Liver (tissue), 9 donors: ENCODE measurements around the gene FAM83B. TPM values are rescaled to one million over a fixed set of nuclear protein-coding genes. Genes with fewer than 3 reads are reported as not detected.

Experiments
- DNase-seq: peaks from one replicate; pipeline ENCODE4 v3.0.0-alpha.2; 2017; ENCODE audit warnings: low spot score
- H3K27ac ChIP-seq, 2 donors: one replicate each; pipeline ENCODE4 v1.7.0; 2013; ENCODE audit warnings: inconsistent platforms in 2 of 2, low read length in 2 of 2, control low read depth in 1 of 2, low read depth in 1 of 2, mild to moderate bottlenecking in 1 of 2
- H3K27me3 ChIP-seq, 4 donors: one replicate each; pipeline versions ENCODE4 v1.6.1 to v1.7.0; 2013; ENCODE audit warnings: low read length in 3 of 4, inconsistent platforms in 1 of 4, mild to moderate bottlenecking in 1 of 4, moderate library complexity in 1 of 4; ENCODE audit not compliant: control insufficient read depth in 4 of 4, insufficient read depth in 4 of 4
- H3K36me3 ChIP-seq, 4 donors: one replicate each; pipeline versions ENCODE4 v1.6.1 to v1.7.0; 2013; ENCODE audit warnings: low read length in 3 of 4, mild to moderate bottlenecking in 3 of 4, low read depth in 1 of 4, moderate library complexity in 1 of 4; ENCODE audit not compliant: control insufficient read depth in 4 of 4, insufficient read depth in 3 of 4
- H3K4me1 ChIP-seq, 4 donors: one replicate each; pipeline versions ENCODE4 v1.6.1 to v1.7.0; 2013; ENCODE audit warnings: low read length in 3 of 4, mild to moderate bottlenecking in 3 of 4, moderate library complexity in 1 of 4; ENCODE audit not compliant: control insufficient read depth in 4 of 4, insufficient read depth in 4 of 4
- H3K4me3 ChIP-seq, 3 donors: one replicate each; pipeline versions ENCODE4 v1.6.1 to v1.7.0; 2013; ENCODE audit warnings: low read length in 3 of 3, control low read depth in 1 of 3, low read depth in 1 of 3, mild to moderate bottlenecking in 1 of 3
- H3K9ac ChIP-seq, 2 donors: one replicate each; pipeline ENCODE4 v1.7.0; 2013; ENCODE audit warnings: low read length in 2 of 2, mild to moderate bottlenecking in 2 of 2, moderate library complexity in 2 of 2, control low read depth in 1 of 2, low read depth in 1 of 2
- H3K9me3 ChIP-seq, 4 donors: one replicate each; pipeline versions ENCODE4 v1.6.1 to v1.7.0; 2013; ENCODE audit warnings: low read length in 3 of 4; ENCODE audit not compliant: control insufficient read depth in 4 of 4
- EGR1 ChIP-seq, 2 donors: IDR thresholded peaks; 2 replicates each; pipeline ENCODE4 v1.6.1; 2016 to 2018; ENCODE audit warnings: antibody characterized with exemption in 2 of 2, low read depth in 2 of 2
- FOXA1 ChIP-seq: IDR thresholded peaks from 2 replicates; pipeline ENCODE4 v1.6.1; 2016; ENCODE audit warnings: antibody characterized with exemption
- FOXA2 ChIP-seq: IDR thresholded peaks from 2 replicates; pipeline ENCODE4 v1.6.1; 2016; ENCODE audit warnings: antibody characterized with exemption
- GABPA ChIP-seq, 2 donors: IDR thresholded peaks in 1 of 2; conservative IDR thresholded peaks in 1 of 2; 2 replicates each; pipeline ENCODE4 v1.6.1; 2016; ENCODE audit warnings: antibody characterized with exemption in 2 of 2, mild to moderate bottlenecking in 1 of 2, moderate library complexity in 1 of 2
- HNF4A ChIP-seq, 2 donors: conservative IDR thresholded peaks; 2 replicates each; pipeline ENCODE4 v1.6.1; 2016; ENCODE audit warnings: antibody characterized with exemption in 2 of 2, mild to moderate bottlenecking in 2 of 2
- JUND ChIP-seq, 2 donors: IDR thresholded peaks; 2 replicates each; pipeline ENCODE4 v1.6.1; 2016; ENCODE audit warnings: antibody characterized with exemption in 2 of 2
- NR2F2 ChIP-seq: IDR thresholded peaks from 2 replicates; pipeline ENCODE4 v1.6.1; 2016; ENCODE audit warnings: antibody characterized with exemption
- RAD21 ChIP-seq, 2 donors: IDR thresholded peaks; 2 replicates each; pipeline ENCODE4 v1.6.1; 2016; ENCODE audit warnings: antibody characterized with exemption in 2 of 2, mild to moderate bottlenecking in 2 of 2
- RXRA ChIP-seq, 2 donors: IDR thresholded peaks; 2 replicates each; pipeline ENCODE4 v1.6.1; 2017 to 2018; ENCODE audit warnings: antibody characterized with exemption in 2 of 2, mild to moderate bottlenecking in 1 of 2
- SP1 ChIP-seq: IDR thresholded peaks from 2 replicates; pipeline ENCODE4 v1.6.1; 2018; ENCODE audit warnings: antibody characterized with exemption, mild to moderate bottlenecking
- YY1 ChIP-seq: IDR thresholded peaks from 2 replicates; pipeline ENCODE4 v1.6.1; 2016; ENCODE audit warnings: antibody characterized with exemption, mild to moderate bottlenecking
- WGBS: extraction: QIAGEN DNeasy Blood & Tissue Kit; methylation state at CpG from one replicate; pipeline ENCODE4 v1.1.7; 2013; 5-methylcytosine and 5-hydroxymethylcytosine counted together
- polyA plus RNA-seq, 2 donors: library from polyadenylated mRNA; stranded (reverse) in 1 of 2; unstranded in 1 of 2; fragments of 200-250 nt in 1 of 2; fragments of >200 nt in 1 of 2; fragmentation: Nextera tagmentation in 1 of 2; extraction: Ambion mirVana in 1 of 2; gene quantifications; one replicate each; pipeline versions ENCODE4 v1.2.1 to v1.2.3, GENCODE V29; 2013 to 2015
- total RNA-seq, 2 donors: library from RNA; depleted of rRNA; stranded (reverse); fragments of >200 nt; gene quantifications; one replicate each; pipeline ENCODE4 v1.2.3, GENCODE V29; 2014
- TF ChIP-seq, protein P1 (sequence below): IDR thresholded peaks from 2 replicates; pipeline ENCODE4 v1.6.1; 2016; ENCODE audit warnings: antibody characterized with exemption, mild to moderate bottlenecking
- TF ChIP-seq, protein P2 (sequence below): fragments of 150-350 bp; IDR thresholded peaks from 2 replicates; pipeline ENCODE4 v1.5.1; 2017; ENCODE audit warnings: improper control_type of control experiment, low read depth, low read length; ENCODE audit not compliant: missing input control
- TF ChIP-seq, protein P3 (sequence below): IDR thresholded peaks from 2 replicates; pipeline ENCODE4 v1.6.1; 2016; ENCODE audit warnings: antibody characterized with exemption
- TF ChIP-seq, protein P4 (sequence below): IDR thresholded peaks from 2 replicates; pipeline ENCODE4 v1.6.1; 2016; ENCODE audit warnings: antibody characterized with exemption
- donor health status: healthy.
- donor health status: healthy.
- donor health status: healthy.
- donor health status: healthy.
- donor health status: healthy.

FAM83B gene
- total and polyA plus RNA-seq, 4 donors: 0.07 to 0.50 (median 0.16) TPM

DNA sequence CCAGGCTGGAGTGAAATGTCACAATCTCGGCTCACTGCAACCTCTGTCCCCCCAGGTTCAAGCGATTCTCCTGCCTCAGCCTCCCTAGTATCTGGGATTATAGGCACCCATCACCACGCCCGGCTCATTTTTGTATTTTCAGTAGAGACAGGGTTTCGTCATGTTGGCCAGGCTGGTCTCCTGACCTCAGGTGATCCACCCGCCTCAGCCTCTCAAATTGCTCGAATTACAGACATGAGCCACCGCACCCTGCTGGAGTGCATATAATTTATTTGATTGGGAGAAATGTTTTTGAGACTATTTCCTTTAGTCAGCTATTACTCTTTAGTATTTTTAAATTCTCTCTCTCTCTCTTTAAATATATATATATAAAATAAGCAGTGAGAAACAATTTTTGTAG lies 29.8 kb downstream of the FAM83B start:
- Histone ChIP-seq H3K27me3 (peaks cover 0 to 2% (median 0%) of the 10 kb centered on the region in 4 donors), H3K9ac (no peak overlapping the region), H3K9me3 (no peaks in the 10 kb centered on the region), H3K36me3 (no peaks in the 10 kb centered on the region), H3K27ac (no peak overlapping the region), H3K4me1 (no peaks in the 10 kb centered on the region), H3K4me3 (no peak overlapping the region)
- WGBS: 80% methylated on average over 8 of the region's 8 CpGs
- no peak for DNase-seq
- no peak for TF ChIP-seq JUND (IDR thresholded peaks at IDR 0.05)

DNA sequence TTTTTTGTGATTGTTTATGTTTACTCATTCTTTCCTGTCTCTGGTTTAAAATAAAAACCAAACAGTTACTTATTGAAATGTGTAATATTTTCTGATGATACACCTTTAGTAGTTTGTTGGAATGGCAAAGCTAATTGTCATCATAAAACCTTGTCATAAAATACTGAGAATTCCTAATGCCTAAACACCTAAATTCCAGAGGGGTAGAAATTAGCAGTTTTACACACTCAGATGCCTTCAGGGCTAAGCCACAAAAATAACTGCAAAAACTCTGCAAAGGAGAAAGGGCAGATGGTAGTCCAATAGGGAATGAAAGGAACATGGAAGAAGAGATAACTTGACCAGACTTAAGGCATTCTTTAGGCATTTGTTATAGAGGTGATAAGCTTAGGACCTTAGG lies 30.3 kb downstream of the FAM83B start:
- TF ChIP-seq, protein P1, sequence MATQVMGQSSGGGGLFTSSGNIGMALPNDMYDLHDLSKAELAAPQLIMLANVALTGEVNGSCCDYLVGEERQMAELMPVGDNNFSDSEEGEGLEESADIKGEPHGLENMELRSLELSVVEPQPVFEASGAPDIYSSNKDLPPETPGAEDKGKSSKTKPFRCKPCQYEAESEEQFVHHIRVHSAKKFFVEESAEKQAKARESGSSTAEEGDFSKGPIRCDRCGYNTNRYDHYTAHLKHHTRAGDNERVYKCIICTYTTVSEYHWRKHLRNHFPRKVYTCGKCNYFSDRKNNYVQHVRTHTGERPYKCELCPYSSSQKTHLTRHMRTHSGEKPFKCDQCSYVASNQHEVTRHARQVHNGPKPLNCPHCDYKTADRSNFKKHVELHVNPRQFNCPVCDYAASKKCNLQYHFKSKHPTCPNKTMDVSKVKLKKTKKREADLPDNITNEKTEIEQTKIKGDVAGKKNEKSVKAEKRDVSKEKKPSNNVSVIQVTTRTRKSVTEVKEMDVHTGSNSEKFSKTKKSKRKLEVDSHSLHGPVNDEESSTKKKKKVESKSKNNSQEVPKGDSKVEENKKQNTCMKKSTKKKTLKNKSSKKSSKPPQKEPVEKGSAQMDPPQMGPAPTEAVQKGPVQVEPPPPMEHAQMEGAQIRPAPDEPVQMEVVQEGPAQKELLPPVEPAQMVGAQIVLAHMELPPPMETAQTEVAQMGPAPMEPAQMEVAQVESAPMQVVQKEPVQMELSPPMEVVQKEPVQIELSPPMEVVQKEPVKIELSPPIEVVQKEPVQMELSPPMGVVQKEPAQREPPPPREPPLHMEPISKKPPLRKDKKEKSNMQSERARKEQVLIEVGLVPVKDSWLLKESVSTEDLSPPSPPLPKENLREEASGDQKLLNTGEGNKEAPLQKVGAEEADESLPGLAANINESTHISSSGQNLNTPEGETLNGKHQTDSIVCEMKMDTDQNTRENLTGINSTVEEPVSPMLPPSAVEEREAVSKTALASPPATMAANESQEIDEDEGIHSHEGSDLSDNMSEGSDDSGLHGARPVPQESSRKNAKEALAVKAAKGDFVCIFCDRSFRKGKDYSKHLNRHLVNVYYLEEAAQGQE: no peak
- no peak for TF ChIP-seq RAD21 (IDR thresholded peaks at IDR 0.05)
- no peak for TF ChIP-seq RXRA (IDR thresholded peaks at IDR 0.05)
- TF ChIP-seq FOXA1: no peak
- TF ChIP-seq, protein P2, sequence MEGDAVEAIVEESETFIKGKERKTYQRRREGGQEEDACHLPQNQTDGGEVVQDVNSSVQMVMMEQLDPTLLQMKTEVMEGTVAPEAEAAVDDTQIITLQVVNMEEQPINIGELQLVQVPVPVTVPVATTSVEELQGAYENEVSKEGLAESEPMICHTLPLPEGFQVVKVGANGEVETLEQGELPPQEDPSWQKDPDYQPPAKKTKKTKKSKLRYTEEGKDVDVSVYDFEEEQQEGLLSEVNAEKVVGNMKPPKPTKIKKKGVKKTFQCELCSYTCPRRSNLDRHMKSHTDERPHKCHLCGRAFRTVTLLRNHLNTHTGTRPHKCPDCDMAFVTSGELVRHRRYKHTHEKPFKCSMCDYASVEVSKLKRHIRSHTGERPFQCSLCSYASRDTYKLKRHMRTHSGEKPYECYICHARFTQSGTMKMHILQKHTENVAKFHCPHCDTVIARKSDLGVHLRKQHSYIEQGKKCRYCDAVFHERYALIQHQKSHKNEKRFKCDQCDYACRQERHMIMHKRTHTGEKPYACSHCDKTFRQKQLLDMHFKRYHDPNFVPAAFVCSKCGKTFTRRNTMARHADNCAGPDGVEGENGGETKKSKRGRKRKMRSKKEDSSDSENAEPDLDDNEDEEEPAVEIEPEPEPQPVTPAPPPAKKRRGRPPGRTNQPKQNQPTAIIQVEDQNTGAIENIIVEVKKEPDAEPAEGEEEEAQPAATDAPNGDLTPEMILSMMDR: no peak
- no peak overlapping the region for H3K9ac ChIP-seq
- no peaks in the 10 kb centered on the region for H3K4me1 ChIP-seq
- peaks cover 0 to 2% (median 0%) of the 10 kb centered on the region in 4 donors for H3K27me3 ChIP-seq
- no peak for DNase-seq
- no peaks in the 10 kb centered on the region for H3K9me3 ChIP-seq
- H3K27ac ChIP-seq: no peak overlapping the region
- H3K4me3 ChIP-seq: no peak overlapping the region
- no peaks in the 10 kb centered on the region for H3K36me3 ChIP-seq

DNA sequence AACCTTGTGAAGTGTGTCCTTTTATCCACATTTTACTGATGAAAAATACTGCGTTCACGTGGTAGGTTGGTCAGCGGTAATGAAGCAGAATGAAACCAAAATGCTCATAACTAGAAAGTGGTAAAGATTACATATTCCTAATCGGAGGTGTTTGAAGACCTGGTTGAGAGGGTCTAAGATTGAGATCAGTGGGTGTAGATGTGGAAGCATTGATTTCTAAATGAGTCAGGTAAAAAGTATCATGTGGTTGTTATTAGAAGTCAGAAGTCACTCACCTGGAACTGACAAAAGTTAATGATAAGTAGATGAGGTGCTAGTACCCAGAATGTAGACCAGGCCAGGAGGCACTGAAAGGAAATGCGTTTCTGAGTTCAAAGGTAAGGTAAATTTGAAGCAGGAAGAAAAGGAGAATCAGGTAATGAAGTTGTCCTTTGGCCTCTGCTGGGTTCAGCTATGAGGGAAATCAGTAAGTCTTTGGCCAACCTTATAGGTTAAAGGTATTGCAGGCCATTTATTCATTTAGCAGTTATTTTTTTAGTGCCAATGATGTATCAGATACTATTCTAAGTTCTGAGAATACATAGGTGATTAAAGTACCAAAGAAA lies 31.2 kb downstream of the FAM83B start:
- Histone ChIP-seq H3K27ac (no peak overlapping the region), H3K4me3 (no peak overlapping the region), H3K9me3 (no peaks in the 10 kb centered on the region), H3K4me1 (no peaks in the 10 kb centered on the region), H3K36me3 (no peaks in the 10 kb centered on the region), H3K27me3 (peaks cover 0 to 2% (median 0%) of the 10 kb centered on the region in 4 donors), H3K9ac (no peak overlapping the region)
- WGBS: 75% methylated on average over 5 of the region's 5 CpGs
- TF ChIP-seq HNF4A (conservative IDR thresholded peaks at IDR 0.05): no peak
- no peak for TF ChIP-seq FOXA1
- TF ChIP-seq FOXA2: no peak
- no peak for TF ChIP-seq EGR1 (IDR thresholded peaks at IDR 0.05; ENCODE audit: low read depth in 2 of 2)
- no peak for TF ChIP-seq NR2F2
- no peak for TF ChIP-seq RAD21 (IDR thresholded peaks at IDR 0.05)
- no peak for TF ChIP-seq GABPA (IDR thresholded peaks at IDR 0.05 in 1 of 2, conservative IDR thresholded peaks at IDR 0.05 in 1 of 2)
- TF ChIP-seq JUND (IDR thresholded peaks at IDR 0.05): no peak
- no peak for TF ChIP-seq SP1
- TF ChIP-seq, protein P3, sequence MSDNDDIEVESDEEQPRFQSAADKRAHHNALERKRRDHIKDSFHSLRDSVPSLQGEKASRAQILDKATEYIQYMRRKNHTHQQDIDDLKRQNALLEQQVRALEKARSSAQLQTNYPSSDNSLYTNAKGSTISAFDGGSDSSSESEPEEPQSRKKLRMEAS: no peak
- no peak for TF ChIP-seq YY1
- TF ChIP-seq, protein P4, sequence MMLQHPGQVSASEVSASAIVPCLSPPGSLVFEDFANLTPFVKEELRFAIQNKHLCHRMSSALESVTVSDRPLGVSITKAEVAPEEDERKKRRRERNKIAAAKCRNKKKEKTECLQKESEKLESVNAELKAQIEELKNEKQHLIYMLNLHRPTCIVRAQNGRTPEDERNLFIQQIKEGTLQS: no peak
- TF ChIP-seq, protein P1: no peak
- TF ChIP-seq, protein P2: no peak
- no peak for TF ChIP-seq RXRA (IDR thresholded peaks at IDR 0.05)
- no peak for DNase-seq
